ENCODE results near the gene RAB21. TPM values are rescaled to one million over a fixed set of nuclear protein-coding genes. Genes with fewer than 3 reads are reported as not detected.

The RAB21 gene
- total RNA-seq, 4 donors from 2014 or later: 16.0 to 42.6 (median 30.8) TPM

- intact Hi-C loops (cut with DNase I): no loop called here
- Histone ChIP-seq H3K36me3 (peaks cover 0 to 11% (median 0%) of the 10 kb centered on the region in 3 donors), H3K9me3 (peaks cover 0 to 2% (median 0%) of the 10 kb centered on the region in 3 donors), H3K27ac (no peak overlapping the region), H3K4me1 (peaks cover 1 to 76% (median 10%) of the 10 kb centered on the region in 3 donors), H3K27me3 (no peaks in the 10 kb centered on the region), H3K4me3 (no peak overlapping the region)
- 80 to 83% methylated on average over 3 of the region's 3 CpGs for WGBS, 2 donors
- no peak for TF ChIP-seq POLR2A (IDR thresholded peaks at IDR 0.05)
- TF ChIP-seq CTCF (IDR thresholded peaks at IDR 0.05): peak in 5 of 6 experiments; percentile 16 to 64 (median 39)
- no peak for DNase-seq
These were observed 91.8 kb downstream of the RAB21 start for GRCh38 chr12:71846322-71846940.

- intact Hi-C loops (cut with DNase I): no loop called here
- Histone ChIP-seq H3K27me3 (no peaks in the 10 kb centered on the region), H3K4me3 (no peak overlapping the region), H3K36me3 (peaks cover 0 to 27% (median 0%) of the 10 kb centered on the region in 3 donors), H3K4me1 (peaks cover 0 to 58% (median 4%) of the 10 kb centered on the region in 3 donors), H3K27ac (no peak overlapping the region), H3K9me3 (peaks cover 0 to 14% (median 0%) of the 10 kb centered on the region in 3 donors)
- no peak for DNase-seq
- TF ChIP-seq POLR2A (IDR thresholded peaks at IDR 0.05) (no peak), CTCF (IDR thresholded peaks at IDR 0.05) (no peak)
These were observed 93.5 kb downstream of the RAB21 start for GRCh38 chr12:71848212-71848611.

- DNase-seq: no peak
- Histone ChIP-seq H3K27me3 (no peaks in the 10 kb centered on the region), H3K4me1 (peaks cover 0 to 50% (median 4%) of the 10 kb centered on the region in 3 donors), H3K36me3 (peaks cover 0 to 27% (median 0%) of the 10 kb centered on the region in 3 donors), H3K4me3 (no peak overlapping the region), H3K27ac (no peak overlapping the region), H3K9me3 (peaks cover 0 to 14% (median 0%) of the 10 kb centered on the region in 3 donors)
- 93 to 95% methylated on average over 8 of the region's 8 CpGs for WGBS, 2 donors
- no peak for TF ChIP-seq POLR2A (IDR thresholded peaks at IDR 0.05)
- no peak for TF ChIP-seq CTCF (IDR thresholded peaks at IDR 0.05)
- intact Hi-C loops (cut with DNase I): no loop called here
These were observed 94.6 kb downstream of the RAB21 start for GRCh38 chr12:71849109-71849851.

Other genes with a start within 250 kb of the RAB21 start
- gene ZFC3H1, start 91.0 kb upstream of the RAB21 start, total RNA-seq: 10 to 100 TPM; 17.7 to 60.8 (median 52.2) TPM
- 10 to 100 TPM in 1 of 4 donors, 1 to 10 TPM in 3; 4.8 to 11.3 (median 6.0) TPM for gene THAP2, start 90.6 kb upstream of the RAB21 start, total RNA-seq
- gene TMEM19, start 68.8 kb upstream of the RAB21 start, total RNA-seq: 10 to 100 TPM; 48.2 to 94.5 (median 68.4) TPM
- gene TBC1D15, start 84.9 kb downstream of the RAB21 start, total RNA-seq: 10 to 100 TPM; 13.8 to 40.2 (median 16.3) TPM
- gene TPH2, start 184.0 kb downstream of the RAB21 start, total RNA-seq: not detected

Data from esophagus squamous epithelium (tissue), 5 donors.